Tibial artery (tissue), 4 donors: ENCODE measurements around the gene CD84.
"Not testable (repeated sequence)": the region's sequence is repeated elsewhere in the genome, so short reads cannot be mapped to it uniquely, and the experiment has no call there.

Experiments used
- DNase-seq, 2 donors: peaks; one replicate each; pipeline ENCODE4 v3.0.0-alpha.2; 2019
- H3K27ac ChIP-seq, 2 donors: fragments of 200-600 bp; sonication (generic) in 1 of 2; 1 replicate in 1 of 2; 2 replicates in 1 of 2; pipeline ENCODE4 v1.5.1; 2018 to 2019; ENCODE audit warnings: mild to moderate bottlenecking in 1 of 2
- H3K27me3 ChIP-seq, 2 donors: fragments of 200-600 bp; sonication (generic) in 1 of 2; one replicate each; pipeline versions ENCODE4 v1.5.1 to v1.6.0; 2016 to 2019
- H3K36me3 ChIP-seq, 3 donors: fragments of 200-600 bp; sonication (generic) in 2 of 3; one replicate each; pipeline ENCODE4 v1.5.1; 2016 to 2019; ENCODE audit warnings: mild to moderate bottlenecking in 2 of 3
- H3K4me1 ChIP-seq, 4 donors: fragments of 200-600 bp; sonication (generic) in 2 of 4; 1 replicate in 3 of 4; 2 replicates in 1 of 4; pipeline ENCODE4 v1.5.1; 2016 to 2019
- H3K4me3 ChIP-seq, 2 donors: fragments of 200-600 bp; sonication (generic) in 1 of 2; 1 replicate in 1 of 2; 2 replicates in 1 of 2; pipeline ENCODE4 v1.5.1; 2018 to 2019; ENCODE audit warnings: mild to moderate bottlenecking in 2 of 2
- H3K9me3 ChIP-seq, 3 donors: fragments of 200-600 bp; sonication (generic) in 1 of 3; one replicate each; pipeline ENCODE4 v1.5.1; 2016 to 2019
- intact Hi-C: fragments of 100-400 bp; cut with DNase I; formaldehyde crosslinking; loops from one replicate; pipeline ENCODE4 v1.15.0; 2023; ENCODE audit warnings: low total_unique reads
- TF ChIP-seq, protein P1 (sequence below), 2 experiments: fragments of 200-600 bp in 1 of 2; fragments of 450-650 bp in 1 of 2; IDR thresholded peaks; one replicate each; pipeline ENCODE4 v1.5.1; 2017 to 2019; ENCODE audit warnings: antibody characterized with exemption in 2 of 2, mild to moderate bottlenecking in 1 of 2, moderate library complexity in 1 of 2

CD84 gene

DNA sequence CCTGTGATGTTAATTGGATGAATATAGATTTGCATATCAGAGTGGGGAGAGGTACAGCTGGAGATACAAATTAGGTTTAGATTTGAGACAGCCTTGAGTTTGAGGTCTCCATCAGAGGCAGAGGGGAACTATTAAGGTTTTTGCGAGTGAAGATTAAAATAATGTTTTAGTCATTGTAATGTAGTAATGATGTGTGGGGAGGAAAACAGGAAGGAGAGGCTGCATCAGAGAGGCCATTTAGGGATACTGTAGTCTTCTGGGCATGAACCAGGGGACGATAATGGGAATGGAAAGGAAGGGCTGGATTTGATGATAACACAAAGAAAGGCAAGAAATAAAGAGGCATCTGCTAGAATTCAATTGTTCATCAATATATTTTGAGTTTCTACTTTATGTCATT, 9.5 kb downstream of the CD84 start:
- Histone ChIP-seq H3K27ac (no peak overlapping the region), H3K36me3 (no peaks in the 10 kb centered on the region), H3K4me1 (no peaks in the 10 kb centered on the region), H3K27me3 (no peaks in the 10 kb centered on the region), H3K4me3 (no peak overlapping the region), H3K9me3 (no peaks in the 10 kb centered on the region)
- intact Hi-C loops, result no loop called here
- TF ChIP-seq, protein P1, sequence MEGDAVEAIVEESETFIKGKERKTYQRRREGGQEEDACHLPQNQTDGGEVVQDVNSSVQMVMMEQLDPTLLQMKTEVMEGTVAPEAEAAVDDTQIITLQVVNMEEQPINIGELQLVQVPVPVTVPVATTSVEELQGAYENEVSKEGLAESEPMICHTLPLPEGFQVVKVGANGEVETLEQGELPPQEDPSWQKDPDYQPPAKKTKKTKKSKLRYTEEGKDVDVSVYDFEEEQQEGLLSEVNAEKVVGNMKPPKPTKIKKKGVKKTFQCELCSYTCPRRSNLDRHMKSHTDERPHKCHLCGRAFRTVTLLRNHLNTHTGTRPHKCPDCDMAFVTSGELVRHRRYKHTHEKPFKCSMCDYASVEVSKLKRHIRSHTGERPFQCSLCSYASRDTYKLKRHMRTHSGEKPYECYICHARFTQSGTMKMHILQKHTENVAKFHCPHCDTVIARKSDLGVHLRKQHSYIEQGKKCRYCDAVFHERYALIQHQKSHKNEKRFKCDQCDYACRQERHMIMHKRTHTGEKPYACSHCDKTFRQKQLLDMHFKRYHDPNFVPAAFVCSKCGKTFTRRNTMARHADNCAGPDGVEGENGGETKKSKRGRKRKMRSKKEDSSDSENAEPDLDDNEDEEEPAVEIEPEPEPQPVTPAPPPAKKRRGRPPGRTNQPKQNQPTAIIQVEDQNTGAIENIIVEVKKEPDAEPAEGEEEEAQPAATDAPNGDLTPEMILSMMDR (IDR thresholded peaks at IDR 0.05), result no peak
- DNase-seq, result no peak

DNA sequence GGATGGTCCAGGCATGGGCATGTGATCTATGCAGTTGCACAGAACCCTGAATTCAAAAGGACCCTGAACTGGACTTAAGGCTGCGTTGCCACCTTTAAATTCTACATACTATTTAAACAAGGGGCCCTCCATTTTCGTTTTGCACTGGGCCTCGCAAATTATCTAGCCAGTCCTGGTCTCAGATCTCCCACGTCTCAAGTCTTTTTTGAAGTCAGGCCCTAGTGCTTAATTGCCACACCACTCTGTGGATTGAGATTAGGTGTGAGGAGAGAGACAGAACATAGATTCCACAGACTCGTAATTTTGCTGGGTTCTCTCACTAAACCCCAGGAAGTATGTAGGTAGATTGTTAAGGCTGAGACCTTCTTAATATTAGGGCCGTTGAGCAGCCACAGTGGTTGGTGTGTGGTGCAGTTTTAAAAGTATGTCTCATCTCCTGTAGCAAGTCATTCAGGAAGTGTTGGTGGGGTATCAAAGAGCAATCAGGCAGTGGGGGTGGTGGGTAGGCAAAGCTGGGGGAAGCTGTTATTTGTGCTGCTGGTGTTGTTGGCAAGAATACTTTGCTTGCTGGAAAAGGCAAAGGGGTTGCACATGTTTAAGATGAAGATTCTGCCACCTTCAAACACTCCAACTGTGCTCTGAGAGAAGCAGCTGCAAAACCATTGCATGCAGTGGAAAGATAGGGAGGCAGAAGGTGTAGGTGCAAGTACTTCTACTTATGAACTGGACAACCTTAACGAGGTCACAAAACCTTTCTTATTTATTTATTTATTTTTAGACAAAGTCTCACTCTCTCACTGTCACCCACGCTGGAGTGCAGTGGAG, 11.2 kb downstream of the CD84 start:
- Histone ChIP-seq H3K4me1 (no peaks in the 10 kb centered on the region), H3K27ac (no peak overlapping the region), H3K4me3 (no peak overlapping the region), H3K27me3 (no peaks in the 10 kb centered on the region), H3K9me3 (no peaks in the 10 kb centered on the region), H3K36me3 (no peaks in the 10 kb centered on the region)
- intact Hi-C loops, result no loop called here
- no peak for DNase-seq
- TF ChIP-seq, protein P1 (IDR thresholded peaks at IDR 0.05), result no peak

DNA sequence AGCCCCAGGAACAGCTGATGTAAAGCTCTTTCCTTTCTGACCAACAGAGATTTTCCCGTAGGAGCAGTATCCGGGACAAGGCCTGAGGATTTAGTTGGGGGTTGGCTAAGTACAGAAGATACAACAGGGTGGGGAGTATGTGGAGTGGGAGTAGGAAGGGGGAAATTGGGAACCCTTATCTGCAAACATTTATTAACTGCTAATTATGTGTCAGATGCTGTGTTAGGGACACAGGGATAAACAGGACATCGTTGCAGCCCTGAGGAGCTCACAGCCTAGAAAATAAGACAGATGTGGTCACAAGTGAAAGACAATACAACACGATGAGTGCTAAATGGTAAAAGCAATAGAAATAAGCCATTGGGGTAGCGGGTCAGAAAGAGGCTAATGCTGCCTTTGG, 12.0 kb downstream of the CD84 start:
- intact Hi-C loops, result no loop called here
- no peaks in the 10 kb centered on the region for H3K27me3 ChIP-seq
- H3K4me3 ChIP-seq, result no peak overlapping the region
- TF ChIP-seq, protein P1 (IDR thresholded peaks at IDR 0.05), result no peak
- no peak overlapping the region for H3K27ac ChIP-seq
- no peaks in the 10 kb centered on the region for H3K9me3 ChIP-seq
- no peaks in the 10 kb centered on the region for H3K4me1 ChIP-seq
- H3K36me3 ChIP-seq, result no peaks in the 10 kb centered on the region
- no peak for DNase-seq

DNA sequence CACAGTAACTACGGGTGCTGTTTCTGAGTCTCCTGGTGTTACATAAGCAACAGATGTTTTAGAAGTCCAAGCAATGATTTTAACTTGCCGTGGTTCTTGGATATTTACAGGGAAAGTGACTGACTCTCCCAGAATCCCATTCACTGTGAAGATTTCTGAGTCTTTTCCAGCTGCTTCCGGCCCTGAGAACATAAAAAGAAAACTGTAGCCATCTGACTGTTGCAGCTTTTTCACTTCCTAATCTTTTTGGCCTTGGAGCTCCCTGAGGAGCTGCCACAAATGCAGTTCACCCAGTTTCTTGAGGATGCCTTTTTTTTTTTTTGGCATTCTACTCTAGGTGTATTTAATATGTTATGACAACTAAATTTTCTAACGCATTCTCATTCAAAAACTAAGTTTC, 13.7 kb downstream of the CD84 start:
- no peak overlapping the region for H3K27ac ChIP-seq
- H3K9me3 ChIP-seq, result no peaks in the 10 kb centered on the region
- H3K36me3 ChIP-seq, result no peaks in the 10 kb centered on the region
- TF ChIP-seq, protein P1 (IDR thresholded peaks at IDR 0.05), result no peak
- intact Hi-C loops, result no loop called here
- no peaks in the 10 kb centered on the region for H3K27me3 ChIP-seq
- DNase-seq, result no peak
- no peaks in the 10 kb centered on the region for H3K4me1 ChIP-seq
- no peak overlapping the region for H3K4me3 ChIP-seq

DNA sequence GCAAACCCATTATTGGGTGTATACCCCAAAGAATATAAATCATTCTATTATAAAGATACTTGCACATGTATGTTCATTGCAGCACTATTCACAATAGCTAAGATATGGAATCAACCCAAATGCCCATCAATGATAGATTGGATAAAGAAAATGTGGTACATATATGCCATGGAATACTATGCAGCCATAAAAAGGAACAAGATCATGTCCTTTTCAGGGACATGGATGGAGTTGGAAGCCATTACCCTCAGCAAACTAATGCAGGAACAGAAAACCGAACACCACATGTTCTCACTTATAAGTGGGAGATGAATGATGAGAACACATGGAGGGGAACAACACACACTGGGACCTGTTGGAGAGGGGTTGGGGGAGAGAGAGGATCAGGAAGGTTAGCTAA, 16.1 kb downstream of the CD84 start:
- H3K36me3 ChIP-seq, intact Hi-C loops, H3K27ac ChIP-seq, DNase-seq, H3K27me3 ChIP-seq, H3K4me3 ChIP-seq, H3K4me1 ChIP-seq, H3K9me3 ChIP-seq: not testable (repeated sequence)

DNA sequence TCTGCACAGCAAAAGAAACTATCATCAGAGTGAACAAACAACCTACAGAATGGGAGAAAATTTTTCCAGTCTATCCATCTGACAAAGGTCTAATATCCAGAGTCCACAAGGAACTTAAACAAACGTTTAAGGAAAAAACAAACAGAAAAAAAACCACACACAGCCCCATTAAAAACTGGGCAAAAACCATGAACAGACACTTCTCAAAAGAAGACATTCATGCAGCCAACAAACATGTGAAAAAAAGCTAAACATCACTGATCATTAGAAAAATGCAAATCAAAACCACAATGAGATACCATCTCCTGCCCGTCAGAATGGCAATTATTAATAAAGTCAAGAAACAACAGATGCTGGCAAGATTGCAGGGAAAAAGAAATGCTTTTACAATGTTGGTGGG, 16.6 kb downstream of the CD84 start:
- H3K4me3 ChIP-seq, H3K27me3 ChIP-seq, intact Hi-C loops, H3K9me3 ChIP-seq, H3K36me3 ChIP-seq, H3K27ac ChIP-seq, H3K4me1 ChIP-seq, DNase-seq: not testable (repeated sequence)

DNA sequence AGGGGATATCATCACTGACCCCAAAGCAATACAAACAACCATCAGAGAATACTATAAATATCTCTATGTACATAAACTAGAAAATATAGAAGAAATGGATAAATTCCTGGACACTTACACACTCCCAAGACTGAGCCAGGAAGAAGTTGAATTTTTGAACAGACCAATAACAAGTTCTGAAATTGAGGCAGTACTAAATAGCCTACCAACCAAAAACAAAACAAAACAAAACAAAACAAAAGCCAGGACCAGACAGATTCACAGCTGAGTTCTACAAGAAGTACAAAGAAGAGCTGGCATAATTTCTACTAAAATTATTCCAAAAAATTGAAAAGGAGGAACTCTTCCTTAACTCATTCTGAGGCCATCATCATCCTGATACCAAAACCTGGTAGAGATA, 18.5 kb downstream of the CD84 start:
- no peaks in the 10 kb centered on the region for H3K9me3 ChIP-seq
- no peak overlapping the region for H3K27ac ChIP-seq
- DNase-seq, result no peak
- no peaks in the 10 kb centered on the region for H3K4me1 ChIP-seq
- TF ChIP-seq, protein P1 (IDR thresholded peaks at IDR 0.05), result no peak
- H3K4me3 ChIP-seq, result no peak overlapping the region
- intact Hi-C loops, result no loop called here
- no peaks in the 10 kb centered on the region for H3K36me3 ChIP-seq
- H3K27me3 ChIP-seq, result no peaks in the 10 kb centered on the region
